Dermis microvascular lymphatic vessel endothelial cell (primary cell): ENCODE data around the gene PCSK2. TPM values are rescaled to one million over a fixed set of nuclear protein-coding genes. Genes with fewer than 3 reads are reported as not detected.

Experiments
- DNase-seq, 2 donors: peaks; one replicate each; pipeline versions ENCODE4 v3.0.0 to v3.0.0-alpha.2; 2010; ENCODE audit warnings: low read depth in 2 of 2
- total RNA-seq: library from RNA; depleted of rRNA; stranded (reverse); fragments of >200 nt; gene quantifications from 2 replicates; pipeline ENCODE4 v1.2.1, GENCODE V29; 2014

PCSK2 gene
- total RNA-seq, 1 donor from 2014 or later, result not detected

GRCh38 chr20:17391127-17391771 lies 164.4 kb downstream of the PCSK2 start:
- no peak for DNase-seq

DNA sequence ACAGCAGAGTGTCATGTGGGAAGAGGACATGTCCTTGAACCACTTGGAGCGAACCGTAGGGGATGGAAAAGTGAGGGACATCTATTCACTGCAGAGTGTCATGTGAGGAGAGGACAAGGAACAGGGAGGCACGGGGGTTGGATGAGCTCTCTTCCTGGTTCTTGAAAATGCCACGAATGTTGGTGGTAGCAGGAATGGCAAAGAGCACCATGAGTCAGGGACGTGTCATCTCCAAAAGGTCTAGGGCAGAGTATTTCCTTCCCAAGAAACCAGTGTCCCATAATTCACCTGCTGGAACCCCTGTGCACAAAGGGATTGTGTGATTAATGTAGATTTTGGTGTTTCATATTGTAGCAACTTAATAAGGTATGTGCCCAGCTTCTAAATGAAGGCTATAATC lies 167.6 kb downstream of the PCSK2 start:
- no peak for DNase-seq

DNA sequence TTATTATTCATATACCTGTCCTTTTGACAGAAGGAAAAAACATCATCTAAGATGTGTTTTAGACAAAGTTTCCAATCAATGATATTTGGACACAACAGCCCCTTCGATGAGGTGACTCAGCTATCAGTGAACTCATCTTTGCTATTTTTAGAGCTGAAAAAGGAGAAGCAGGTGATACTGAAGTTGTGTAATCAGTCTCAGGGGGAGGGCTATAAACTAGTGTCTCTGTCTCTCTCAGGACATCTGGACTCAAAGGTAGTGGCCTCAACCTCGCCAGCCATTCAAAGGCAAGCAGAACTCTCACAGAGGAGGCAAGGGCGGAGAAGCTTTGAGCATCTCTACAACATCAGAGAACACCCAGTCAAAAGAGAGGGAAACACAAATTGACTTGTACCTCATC lies 168.9 kb downstream of the PCSK2 start:
- no peak for DNase-seq

GRCh38 chr20:17399303-17399985 lies 172.6 kb downstream of the PCSK2 start:
- DNase-seq, result no peak

GRCh38 chr20:17403461-17403860 lies 176.6 kb downstream of the PCSK2 start:
- no peak for DNase-seq

GRCh38 chr20:17406051-17406590 lies 179.3 kb downstream of the PCSK2 start:
- DNase-seq, result no peak

GRCh38 chr20:17407550-17407949 lies 180.7 kb downstream of the PCSK2 start:
- DNase-seq, result no peak

DNA sequence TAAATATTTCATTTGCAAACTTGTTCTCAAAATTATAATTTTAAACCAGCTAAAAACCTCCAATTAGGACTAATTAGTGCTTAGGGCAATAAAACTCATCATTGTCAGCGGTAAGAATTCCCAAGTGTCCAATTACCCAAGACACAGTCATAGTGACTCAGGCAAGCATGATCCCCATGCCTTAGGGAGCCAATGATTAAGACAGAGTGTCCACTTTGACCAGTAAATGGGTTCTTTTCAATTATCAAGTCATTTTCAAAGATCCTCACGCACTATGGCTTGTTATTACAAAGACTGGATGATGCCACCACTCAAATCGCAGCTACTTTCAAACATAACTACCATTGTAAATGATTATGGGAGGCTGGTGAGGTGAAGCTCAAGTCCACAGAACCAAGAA lies 190.4 kb downstream of the PCSK2 start:
- DNase-seq, result no peak

DNA sequence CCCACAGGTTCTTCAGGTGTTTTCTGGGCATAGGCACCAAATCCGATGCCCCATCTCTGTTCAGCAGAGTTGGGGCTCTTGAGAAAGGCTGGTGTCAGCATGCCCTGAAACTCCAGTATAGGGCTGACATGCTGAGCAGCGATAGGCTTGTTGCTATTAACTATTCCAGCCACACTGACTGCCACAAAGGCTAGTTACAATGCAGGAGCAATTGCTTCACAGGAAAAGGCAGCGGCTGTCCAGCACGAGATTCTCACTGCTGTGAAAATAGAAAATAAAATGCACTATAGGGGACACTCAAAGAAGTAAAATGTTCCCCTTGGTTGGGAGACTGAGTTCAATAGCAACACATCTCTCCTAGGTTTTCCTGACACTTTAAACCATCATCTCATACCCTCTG lies 191.9 kb downstream of the PCSK2 start:
- no peak for DNase-seq

GRCh38 chr20:17419479-17420041 lies 192.7 kb downstream of the PCSK2 start:
- no peak for DNase-seq

GRCh38 chr20:17421493-17421892 lies 194.7 kb downstream of the PCSK2 start:
- DNase-seq, result no peak

DNA sequence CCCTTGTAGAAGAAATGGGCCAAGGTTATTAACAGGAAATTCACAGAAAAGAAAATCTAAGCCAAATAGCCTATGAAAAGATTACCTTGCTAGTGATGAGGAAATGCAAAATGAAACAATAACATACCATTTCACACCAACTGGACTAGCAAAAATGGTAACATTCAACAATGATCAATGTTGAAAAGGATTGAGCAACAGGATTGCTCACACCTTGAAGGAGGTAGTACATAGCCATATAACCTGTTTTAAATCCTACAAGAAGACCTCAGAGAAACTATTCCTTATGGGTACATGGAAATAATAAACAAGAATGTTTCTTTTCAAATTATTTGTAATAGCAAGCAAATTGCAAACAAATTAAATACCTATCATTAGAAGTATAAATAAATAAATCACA lies 196.9 kb downstream of the PCSK2 start:
- no peak for DNase-seq

DNA sequence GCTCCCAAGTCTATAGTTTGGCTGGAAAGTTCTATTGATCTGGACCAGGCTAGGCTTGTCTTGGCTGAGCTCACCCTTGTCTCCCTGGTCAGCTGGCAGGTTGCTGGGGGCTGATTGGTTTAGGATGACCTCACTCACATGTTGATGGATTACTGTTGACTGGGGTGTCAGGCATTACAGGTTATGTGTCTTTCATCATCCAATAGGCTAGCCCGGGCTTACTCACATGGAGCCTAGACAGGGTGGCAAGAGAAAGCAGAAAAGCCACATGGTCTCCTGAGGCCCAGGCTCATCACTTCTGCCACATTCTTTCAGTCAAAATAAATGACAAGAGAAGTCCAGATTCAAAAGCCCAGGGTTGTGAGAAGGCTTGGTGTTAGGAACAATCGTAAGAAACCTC lies 200.8 kb downstream of the PCSK2 start:
- no peak for DNase-seq

GRCh38 chr20:17430125-17430950 lies 203.5 kb downstream of the PCSK2 start:
- DNase-seq, result no peak

- peak; percentile 11 to 49 for DNase-seq
These were observed 205.0 kb downstream of the PCSK2 start for GRCh38 chr20:17431621-17432364.

DNA sequence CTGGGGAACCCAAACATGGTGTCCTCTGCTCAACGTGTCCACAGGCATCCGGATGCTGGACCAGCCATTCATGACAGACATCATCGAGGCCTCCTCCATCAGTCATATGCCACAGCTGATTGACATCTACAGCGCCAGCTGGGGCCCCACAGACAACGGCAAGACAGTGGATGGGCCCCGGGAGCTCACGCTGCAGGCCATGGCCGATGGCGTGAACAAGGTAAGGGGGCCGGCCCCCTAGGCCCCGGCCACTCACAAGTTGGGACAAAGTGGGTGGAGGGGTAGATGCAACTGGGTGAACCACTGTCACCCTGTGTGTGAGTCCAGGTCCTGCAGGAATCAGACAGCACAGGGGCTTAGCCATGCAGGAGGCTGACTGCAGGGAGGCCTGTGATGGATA lies 209.8 kb downstream of the PCSK2 start:
- DNase-seq, result no peak

DNA sequence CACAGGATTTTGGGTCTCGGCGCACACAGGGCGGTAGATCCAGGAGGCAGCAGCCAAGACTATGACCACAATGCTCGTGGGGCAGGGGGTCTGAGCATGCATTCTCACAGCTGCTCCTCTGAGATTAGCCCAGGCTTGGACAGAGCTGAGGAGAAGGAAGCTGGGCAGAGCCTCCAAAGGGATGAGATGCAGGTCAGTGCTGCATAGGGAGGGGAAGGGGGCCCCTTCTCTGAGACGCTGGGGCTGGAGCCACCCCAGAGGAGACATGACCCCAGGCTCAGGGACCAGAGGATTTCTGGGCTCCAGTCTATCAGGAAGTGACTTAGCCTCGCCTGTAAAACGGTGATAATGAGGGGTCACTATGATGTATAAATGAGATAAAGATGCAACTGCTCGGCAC lies 210.4 kb downstream of the PCSK2 start:
- no peak for DNase-seq

- DNase-seq, result no peak
These were observed 211.7 kb downstream of the PCSK2 start for GRCh38 chr20:17438436-17439039.

DNA sequence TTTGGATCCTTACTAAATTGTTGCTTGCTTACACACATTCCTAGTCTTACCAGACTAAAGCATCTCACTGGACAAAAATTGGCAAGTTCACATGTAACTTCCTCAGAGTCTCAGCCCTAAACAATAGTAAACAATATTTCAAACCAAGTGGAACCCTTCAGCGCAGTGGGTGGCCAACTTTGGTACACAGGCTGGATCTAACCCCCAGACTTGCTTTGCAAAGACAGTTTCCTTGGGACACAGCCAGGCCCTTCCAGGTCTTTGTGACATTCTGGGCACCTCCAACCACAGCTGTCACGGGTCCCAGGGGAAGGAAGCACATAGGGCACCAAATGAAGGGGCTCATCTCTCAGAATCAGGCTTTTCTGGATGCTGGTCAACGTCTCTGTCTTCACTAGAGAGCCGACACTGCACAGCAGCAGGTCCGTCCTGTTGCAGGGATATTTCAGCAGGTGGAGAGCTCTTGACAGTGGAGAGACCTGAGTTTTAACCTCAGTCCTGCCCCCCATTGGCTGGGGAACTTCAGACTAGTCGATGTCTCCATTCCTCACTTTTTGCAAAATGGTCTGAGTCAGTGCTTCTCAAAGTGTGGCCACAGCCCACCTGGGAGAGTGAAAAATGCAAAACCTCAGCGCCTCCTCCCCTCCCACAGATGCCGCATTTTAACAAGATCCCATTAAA lies 212.9 kb downstream of the PCSK2 start:
- DNase-seq, result no peak

DNA sequence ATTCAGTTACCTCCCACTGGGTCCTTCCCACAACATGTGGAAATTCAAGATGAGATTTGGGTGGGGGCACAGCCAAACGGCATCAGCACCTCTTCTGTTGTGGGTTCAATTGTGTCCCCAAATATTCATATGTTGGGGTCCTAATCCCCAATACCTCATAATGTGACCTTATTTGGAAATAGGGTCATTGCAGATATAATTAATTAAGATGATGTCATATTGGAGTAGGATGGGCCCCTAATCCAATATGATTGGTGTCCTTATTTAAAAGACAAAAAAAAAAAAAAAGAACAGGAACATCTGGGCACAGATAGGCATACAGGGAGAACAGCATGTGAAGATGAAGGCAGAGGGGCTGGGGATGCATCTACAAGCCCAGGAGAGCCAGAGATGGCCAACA lies 214.9 kb downstream of the PCSK2 start:
- no peak for DNase-seq
